OCI-LY3 (cell line): ENCODE measurements around the gene JAKMIP1.

Source experiments
- H2AFZ ChIP-seq: fragments of 200-600, 300-600 bp; shearing (Covaris generic); 2 replicates; pipeline ENCODE4 v1.6.0; 2014; ENCODE audit warnings: antibody characterized with exemption, low read depth, low read length
- H3K27ac ChIP-seq: fragments of 200-600, 300-600 bp; sonication (generic); 2 replicates; pipeline ENCODE4 v1.5.1; 2014; ENCODE audit warnings: mild to moderate bottlenecking, low read length, moderate library complexity, mixed read lengths
- H3K27me3 ChIP-seq: fragments of 200-600, 300-600 bp; sonication (generic); 2 replicates; pipeline ENCODE4 v1.6.1; 2014; ENCODE audit warnings: low read depth, low read length, mixed read lengths
- H3K36me3 ChIP-seq: fragments of 200-600, 300-600 bp; sonication (generic); replicated peaks from 2 replicates; pipeline ENCODE3; 2014; ENCODE audit warnings: low read depth, low read length, mixed read lengths
- H3K4me1 ChIP-seq: fragments of 300-600, 200-600 bp; sonication (generic); 2 replicates; pipeline ENCODE4 v1.6.1; 2014; ENCODE audit warnings: low read length, mixed read lengths
- H3K4me2 ChIP-seq: fragments of 200-600, 300-600 bp; sonication (generic); 2 replicates; pipeline ENCODE4 v1.6.1; 2014; ENCODE audit warnings: low read length, mixed read lengths
- H3K4me3 ChIP-seq: fragments of 300-600, 200-600 bp; sonication (generic); 2 replicates; pipeline ENCODE4 v1.5.1; 2014; ENCODE audit warnings: antibody characterized with exemption, mild to moderate bottlenecking, low read length, moderate library complexity
- H3K79me2 ChIP-seq: fragments of 300-600, 200-600 bp; shearing (Covaris generic); 2 replicates; pipeline ENCODE4 v1.6.1; 2014; ENCODE audit warnings: mild to moderate bottlenecking, low read length, mixed read lengths
- H3K9ac ChIP-seq: fragments of 300-600, 200-600 bp; shearing (Covaris generic); 2 replicates; pipeline ENCODE4 v1.6.0; 2014; ENCODE audit warnings: mild to moderate bottlenecking, low read length, moderate library complexity
- H3K9me3 ChIP-seq: fragments of 200-600, 300-600 bp; shearing (Covaris generic); 2 replicates; pipeline ENCODE4 v1.6.1; 2014; ENCODE audit warnings: low read length, mixed read lengths; ENCODE audit not compliant: insufficient read depth
- H4K20me1 ChIP-seq: fragments of 200-600, 300-600 bp; sonication (generic); 2 replicates; pipeline ENCODE4 v1.6.1; 2016; ENCODE audit warnings: low read length, mixed read lengths; ENCODE audit not compliant: insufficient read depth
- CTCF ChIP-seq: fragments of 200-600, 300-600 bp; sonication (generic); IDR thresholded peaks from 2 replicates; pipeline ENCODE4 v1.5.1; 2014; ENCODE audit warnings: antibody characterized with exemption, low read length, low read depth
- EZH2phosphoT487 ChIP-seq: fragments of 200-600 bp; shearing (Covaris generic); IDR thresholded peaks from 2 replicates; pipeline ENCODE4 v1.6.1; 2018; ENCODE audit warnings: antibody characterized with exemption, mixed run types, low read depth

Gene JAKMIP1

GRCh38 chr4:6069845-6070709 is 130.3 kb downstream of the JAKMIP1 start:
- no peak overlapping the region for H3K9ac ChIP-seq
- no peaks in the 10 kb centered on the region for H4K20me1 ChIP-seq
- no peak overlapping the region for H3K4me3 ChIP-seq
- no peak overlapping the region for H3K27ac ChIP-seq
- H3K27me3 ChIP-seq: no peaks in the 10 kb centered on the region
- H3K4me2 ChIP-seq: no peak overlapping the region
- H3K36me3 ChIP-seq: no peaks in the 10 kb centered on the region
- TF ChIP-seq CTCF (no peak), EZH2phosphoT487 (no peak)
- H3K4me1 ChIP-seq: no peaks in the 10 kb centered on the region
- H3K79me2 ChIP-seq: no peaks in the 10 kb centered on the region
- no peak overlapping the region for H2AFZ ChIP-seq
- H3K9me3 ChIP-seq: no peaks in the 10 kb centered on the region

GRCh38 chr4:6068986-6069385 is 131.4 kb downstream of the JAKMIP1 start:
- H3K36me3 ChIP-seq: no peaks in the 10 kb centered on the region
- no peaks in the 10 kb centered on the region for H4K20me1 ChIP-seq
- no peak overlapping the region for H2AFZ ChIP-seq
- H3K27ac ChIP-seq: no peak overlapping the region
- no peaks in the 10 kb centered on the region for H3K79me2 ChIP-seq
- no peaks in the 10 kb centered on the region for H3K4me1 ChIP-seq
- no peak overlapping the region for H3K9ac ChIP-seq
- no peaks in the 10 kb centered on the region for H3K27me3 ChIP-seq
- TF ChIP-seq CTCF (no peak), EZH2phosphoT487 (no peak)
- no peaks in the 10 kb centered on the region for H3K9me3 ChIP-seq
- H3K4me2 ChIP-seq: no peak overlapping the region
- no peak overlapping the region for H3K4me3 ChIP-seq

GRCh38 chr4:6065934-6066590 is 134.3 kb downstream of the JAKMIP1 start:
- TF ChIP-seq EZH2phosphoT487 (no peak), CTCF (no peak)
- H3K27ac ChIP-seq: no peak overlapping the region
- no peaks in the 10 kb centered on the region for H4K20me1 ChIP-seq
- H3K9me3 ChIP-seq: 0 out of 2 replicates have a peak, but pooled peaks cover 3% of the 10 kb centered on the region
- no peaks in the 10 kb centered on the region for H3K79me2 ChIP-seq
- H3K9ac ChIP-seq: no peak overlapping the region
- no peaks in the 10 kb centered on the region for H3K4me1 ChIP-seq
- no peak overlapping the region for H2AFZ ChIP-seq
- H3K36me3 ChIP-seq: no peaks in the 10 kb centered on the region
- no peaks in the 10 kb centered on the region for H3K27me3 ChIP-seq
- no peak overlapping the region for H3K4me2 ChIP-seq
- H3K4me3 ChIP-seq: no peak overlapping the region

- Histone ChIP-seq H3K79me2 (no peaks in the 10 kb centered on the region), H3K4me3 (no peak overlapping the region), H3K27ac (no peak overlapping the region), H3K36me3 (no peaks in the 10 kb centered on the region), H3K27me3 (no peaks in the 10 kb centered on the region), H3K4me1 (no peaks in the 10 kb centered on the region), H3K9me3 (peaks cover 7% of the 10 kb centered on the region; the same call in 1 of the 2 replicates), H3K4me2 (no peak overlapping the region), H2AFZ (no peak overlapping the region), H3K9ac (no peak overlapping the region), H4K20me1 (no peaks in the 10 kb centered on the region)
- TF ChIP-seq CTCF (no peak), EZH2phosphoT487 (no peak)
Measured at GRCh38 chr4:6065166-6065565, 135.2 kb downstream of the JAKMIP1 start.
